Measurements from ENCODE around the gene SLC35C1. TPM values are rescaled to one million over a fixed set of nuclear protein-coding genes. Genes with fewer than 3 reads are reported as not detected.
"Not testable (repeated sequence)": the region's sequence is repeated elsewhere in the genome, so short reads cannot be mapped to it uniquely, and the experiment has no call there.

Gene SLC35C1
- total RNA-seq, 2 donors from 2014 or later = 12.4 to 13.3 TPM

GRCh38 chr11:45806937-45807791 lies 2.2 kb downstream of the SLC35C1 start:
- intact Hi-C loops (cut with DNase I) = no loop called here
- ATAC-seq (no peak), DNase-seq (no peak)

GRCh38 chr11:45807792-45808238 lies 2.9 kb downstream of the SLC35C1 start:
- no peak for DNase-seq
- ATAC-seq = no peak
- intact Hi-C loops (cut with DNase I) = no loop called here

GRCh38 chr11:45808427-45808826 lies 3.5 kb downstream of the SLC35C1 start:
- ATAC-seq; DNase-seq; intact Hi-C loops (cut with DNase I): not testable (repeated sequence)

- ATAC-seq (no peak), DNase-seq (no peak)
- intact Hi-C loops (cut with DNase I) = no loop called here
Measured at GRCh38 chr11:45809456-45810395, 4.8 kb downstream of the SLC35C1 start.

GRCh38 chr11:45810431-45811108 lies 5.6 kb downstream of the SLC35C1 start:
- no peak for DNase-seq
- intact Hi-C loops (cut with DNase I) = no loop called here
- no peak for ATAC-seq

GRCh38 chr11:45811109-45811435 lies 6.1 kb downstream of the SLC35C1 start:
- intact Hi-C loops (cut with DNase I) = no loop called here
- no peak for ATAC-seq
- no peak for DNase-seq

GRCh38 chr11:45811571-45812290 lies 6.8 kb downstream of the SLC35C1 start:
- intact Hi-C loops (cut with DNase I) = no loop called here
- ATAC-seq = no peak
- DNase-seq = no peak

- ATAC-seq (no peak), DNase-seq (no peak)
Measured at GRCh38 chr11:45812581-45813548, 7.9 kb downstream of the SLC35C1 start.

GRCh38 chr11:45815747-45816146 lies 10.8 kb downstream of the SLC35C1 start:
- ATAC-seq (no peak), DNase-seq (no peak)
- intact Hi-C loops (cut with DNase I) = no loop called here

More at GRCh38 chr11:45812581-45813548, 7.9 kb downstream of the SLC35C1 start:
- intact Hi-C loops (cut with DNase I) = no loop called here

GRCh38 chr11:45816614-45817013 lies 11.7 kb downstream of the SLC35C1 start:
- DNase-seq (no peak), ATAC-seq (no peak)
- intact Hi-C loops (cut with DNase I) = no loop called here

GRCh38 chr11:45817191-45817590 lies 12.2 kb downstream of the SLC35C1 start:
- DNase-seq = no peak
- ATAC-seq = no peak
- intact Hi-C loops (cut with DNase I) = no loop called here

GRCh38 chr11:45818961-45819605 lies 14.1 kb downstream of the SLC35C1 start:
- ATAC-seq (no peak), DNase-seq (no peak)
- intact Hi-C loops (cut with DNase I) = no loop called here

GRCh38 chr11:45820211-45820857 lies 15.4 kb downstream of the SLC35C1 start:
- ATAC-seq (no peak), DNase-seq (no peak)
- intact Hi-C loops (cut with DNase I) = no loop called here

GRCh38 chr11:45826492-45826891 lies 21.5 kb downstream of the SLC35C1 start:
- ATAC-seq; DNase-seq; intact Hi-C loops (cut with DNase I): not testable (repeated sequence)

GRCh38 chr11:45827123-45827522 lies 22.2 kb downstream of the SLC35C1 start:
- intact Hi-C loops (cut with DNase I) = no loop called here
- DNase-seq (no peak), ATAC-seq (no peak)

- ATAC-seq (no peak), DNase-seq (no peak)
- intact Hi-C loops (cut with DNase I) = no loop called here
Measured at GRCh38 chr11:45828996-45829395, 24.0 kb downstream of the SLC35C1 start.

- DNase-seq = no peak
- intact Hi-C loops (cut with DNase I) = no loop called here
- no peak for ATAC-seq
Measured at GRCh38 chr11:45830596-45830995, 25.6 kb downstream of the SLC35C1 start.

All from left cardiac atrium (tissue), 4 donors.